Measurements from ENCODE around the gene ST8SIA1. TPM values are rescaled to one million over a fixed set of nuclear protein-coding genes. Genes with fewer than 3 reads are reported as not detected.

ST8SIA1 gene
- total RNA-seq, 1 donor from 2014 or later = 3.6 TPM

- H3K36me3 Mint-ChIP-seq (ENCODE audit: unreplicated experiment) = no peaks in the 10 kb centered on the region
- H3K27ac Mint-ChIP-seq (ENCODE audit: unreplicated experiment) = peak overlapping the region; percentile 72
- H3K4me3 Mint-ChIP-seq (ENCODE audit: unreplicated experiment) = no peak overlapping the region
- no peaks in the 10 kb centered on the region for H3K9me3 Mint-ChIP-seq (ENCODE audit: unreplicated experiment)
- TF ChIP-seq CTCF (IDR thresholded peaks at IDR 0.05) = no peak
- H3K4me1 Mint-ChIP-seq (ENCODE audit: unreplicated experiment) = peaks cover 36% of the 10 kb centered on the region
- H3K27me3 Mint-ChIP-seq (ENCODE audit: unreplicated experiment) = peaks cover 3% of the 10 kb centered on the region
- DNase-seq (ENCODE audit: extremely low spot score, unreplicated experiment) = no peak
Measured at GRCh38 chr12:22230280-22230794, 104.2 kb downstream of the ST8SIA1 start.

- no peak for TF ChIP-seq CTCF (IDR thresholded peaks at IDR 0.05)
- Mint-ChIP-seq H3K36me3 (ENCODE audit: unreplicated experiment) (no peaks in the 10 kb centered on the region), H3K4me3 (ENCODE audit: unreplicated experiment) (no peak overlapping the region), H3K27ac (ENCODE audit: unreplicated experiment) (peak overlapping the region; percentile 72), H3K27me3 (ENCODE audit: unreplicated experiment) (peaks cover 5% of the 10 kb centered on the region), H3K4me1 (ENCODE audit: unreplicated experiment) (peaks cover 34% of the 10 kb centered on the region), H3K9me3 (ENCODE audit: unreplicated experiment) (no peaks in the 10 kb centered on the region)
- DNase-seq (ENCODE audit: extremely low spot score, unreplicated experiment) = no peak
Measured at GRCh38 chr12:22229652-22230279, 104.7 kb downstream of the ST8SIA1 start.

GRCh38 chr12:22228022-22228875 lies 106.3 kb downstream of the ST8SIA1 start:
- no peaks in the 10 kb centered on the region for H3K9me3 Mint-ChIP-seq (ENCODE audit: unreplicated experiment)
- H3K4me1 Mint-ChIP-seq (ENCODE audit: unreplicated experiment) = peaks cover 29% of the 10 kb centered on the region
- no peak overlapping the region for H3K27ac Mint-ChIP-seq (ENCODE audit: unreplicated experiment)
- no peak overlapping the region for H3K4me3 Mint-ChIP-seq (ENCODE audit: unreplicated experiment)
- no peak for DNase-seq (ENCODE audit: extremely low spot score, unreplicated experiment)
- H3K36me3 Mint-ChIP-seq (ENCODE audit: unreplicated experiment) = no peaks in the 10 kb centered on the region
- no peak for TF ChIP-seq CTCF (IDR thresholded peaks at IDR 0.05)
- peaks cover 11% of the 10 kb centered on the region for H3K27me3 Mint-ChIP-seq (ENCODE audit: unreplicated experiment)

GRCh38 chr12:22223356-22223755 lies 111.2 kb downstream of the ST8SIA1 start:
- Mint-ChIP-seq H3K9me3 (ENCODE audit: unreplicated experiment) (no peaks in the 10 kb centered on the region), H3K27ac (ENCODE audit: unreplicated experiment) (no peak overlapping the region), H3K4me1 (ENCODE audit: unreplicated experiment) (peaks cover 8% of the 10 kb centered on the region), H3K27me3 (ENCODE audit: unreplicated experiment) (peaks cover 12% of the 10 kb centered on the region), H3K4me3 (ENCODE audit: unreplicated experiment) (no peak overlapping the region), H3K36me3 (ENCODE audit: unreplicated experiment) (no peaks in the 10 kb centered on the region)
- TF ChIP-seq CTCF (IDR thresholded peaks at IDR 0.05) = no peak
- DNase-seq (ENCODE audit: extremely low spot score, unreplicated experiment) = no peak

- H3K4me3 Mint-ChIP-seq (ENCODE audit: unreplicated experiment) = no peak overlapping the region
- H3K9me3 Mint-ChIP-seq (ENCODE audit: unreplicated experiment) = no peaks in the 10 kb centered on the region
- H3K27me3 Mint-ChIP-seq (ENCODE audit: unreplicated experiment) = no peaks in the 10 kb centered on the region
- DNase-seq (ENCODE audit: extremely low spot score, unreplicated experiment) = no peak
- H3K4me1 Mint-ChIP-seq (ENCODE audit: unreplicated experiment) = peaks cover 10% of the 10 kb centered on the region
- peaks cover 2% of the 10 kb centered on the region for H3K36me3 Mint-ChIP-seq (ENCODE audit: unreplicated experiment)
- no peak overlapping the region for H3K27ac Mint-ChIP-seq (ENCODE audit: unreplicated experiment)
- TF ChIP-seq CTCF (IDR thresholded peaks at IDR 0.05) = no peak
Measured at GRCh38 chr12:22217556-22217955, 117.0 kb downstream of the ST8SIA1 start.

Measured in osteocyte (in vitro differentiated cells).